Measurements from ENCODE around the gene AQP2.
"Not testable (repeated sequence)": the region's sequence is repeated elsewhere in the genome, so short reads cannot be mapped to it uniquely, and the experiment has no call there.

Gene AQP2

GRCh38 chr12:49987625-49988303 lies 37.2 kb downstream of the AQP2 start:
- DNase-seq (ENCODE audit: low read depth in 3 of 3): no peak

GRCh38 chr12:49989400-49989799 lies 38.9 kb downstream of the AQP2 start:
- not testable (repeated sequence) for DNase-seq (ENCODE audit: low read depth in 3 of 3)

- no peak for DNase-seq (ENCODE audit: low read depth in 3 of 3)
Measured at GRCh38 chr12:49990273-49990672, 39.7 kb downstream of the AQP2 start.

DNA sequence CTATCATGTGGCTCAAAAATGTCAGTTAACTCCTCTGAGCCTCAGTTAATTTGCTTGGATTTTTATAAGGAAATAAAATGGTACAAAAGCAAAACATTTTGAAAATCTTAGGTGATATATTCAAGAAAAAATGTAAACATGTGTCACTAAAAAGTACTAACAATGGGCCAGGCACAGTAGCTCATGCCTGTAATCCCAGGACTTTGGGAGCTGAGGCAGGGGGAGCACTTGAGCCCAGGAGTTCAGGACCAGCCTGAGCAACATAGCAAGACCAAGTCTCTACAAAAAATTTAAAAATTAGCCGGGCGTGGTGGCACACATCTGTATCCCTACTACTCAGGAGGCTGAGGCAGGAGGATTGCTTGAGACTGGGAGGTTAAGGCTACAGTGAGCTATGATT lies 47.9 kb downstream of the AQP2 start:
- no peak for DNase-seq (ENCODE audit: low read depth in 3 of 3)

DNA sequence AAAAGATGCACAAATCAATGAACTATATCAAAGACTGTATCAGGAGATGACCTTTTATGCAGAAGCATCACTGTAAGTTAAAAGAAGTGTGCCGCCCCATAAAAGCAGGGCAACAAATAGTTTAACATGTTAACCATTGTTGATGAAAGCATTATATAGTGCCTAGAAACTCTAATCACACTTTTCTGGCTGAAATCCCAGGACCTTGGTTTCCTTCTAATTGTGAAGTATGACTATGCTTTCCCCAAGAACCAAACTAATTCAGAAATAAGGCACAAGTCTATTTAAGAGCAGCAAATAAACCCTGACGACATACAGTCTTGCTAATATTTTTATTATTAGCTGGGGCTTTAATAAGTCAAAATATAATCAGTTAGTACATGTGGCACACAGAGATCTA lies 53.1 kb downstream of the AQP2 start:
- no peak for DNase-seq (ENCODE audit: low read depth in 3 of 3)

GRCh38 chr12:50004696-50005095 lies 54.2 kb downstream of the AQP2 start:
- no peak for DNase-seq (ENCODE audit: low read depth in 3 of 3)

DNA sequence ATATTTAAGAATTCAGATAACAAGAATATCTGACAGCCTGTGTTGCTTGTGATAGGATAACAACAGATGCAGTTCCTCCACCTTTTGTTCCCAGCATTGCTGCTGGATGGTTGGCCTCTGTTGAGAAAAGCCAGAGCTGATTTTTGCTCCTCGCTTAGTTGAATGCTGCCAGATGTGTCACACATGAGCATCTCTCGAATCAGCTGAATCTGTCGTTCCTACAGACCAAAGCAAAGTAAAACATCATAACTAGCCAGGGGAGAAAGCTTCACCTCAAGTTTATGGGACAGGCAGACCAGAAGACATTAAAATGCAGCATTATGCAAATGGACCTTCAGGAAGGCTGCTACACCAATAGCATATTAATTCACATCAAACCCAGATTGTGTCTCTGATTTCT lies 54.6 kb downstream of the AQP2 start:
- DNase-seq (ENCODE audit: low read depth in 3 of 3): no peak

- DNase-seq (ENCODE audit: low read depth in 3 of 3): no peak
Measured at GRCh38 chr12:50006280-50006679, 55.7 kb downstream of the AQP2 start.

- DNase-seq (ENCODE audit: low read depth in 3 of 3): no peak
Measured at GRCh38 chr12:50006754-50007442, 56.4 kb downstream of the AQP2 start.
